ENCODE data around the gene PSME1. TPM values are rescaled to one million over a fixed set of nuclear protein-coding genes. Genes with fewer than 3 reads are reported as not detected.

The PSME1 gene
- total RNA-seq, 1 experiment from 2014 or later, result 160 TPM

GRCh38 chr14:24106672-24107271 lies 29.2 kb upstream of the PSME1 start:
- CTCF ChIA-PET, result interaction anchor here (0.7 kb wide), 1 partner anchor 16 kb away, joined by 11 read pairs; no protein-coding TSS in a partner anchor
- Histone ChIP-seq H3K27ac (ENCODE audit: low read depth, low read length, poor library complexity, severe bottlenecking) (no peak overlapping the region), H3K9me3 (ENCODE audit: low read depth, low read length, poor library complexity, severe bottlenecking) (no peaks in the 10 kb centered on the region), H3K36me3 (ENCODE audit: insufficient read depth, low read length, poor library complexity, severe bottlenecking) (peaks cover 6% of the 10 kb centered on the region), H3K4me1 (ENCODE audit: insufficient read depth, low read length, poor library complexity, severe bottlenecking) (no peaks in the 10 kb centered on the region), H3K27me3 (replicated peaks; ENCODE audit: insufficient read depth, low read depth, low read length, poor library complexity) (no peaks in the 10 kb centered on the region), H3K4me3 (ENCODE audit: low read depth, low read length, poor library complexity, severe bottlenecking) (no peak overlapping the region)
- TF ChIP-seq CTCF (conservative IDR thresholded peaks at IDR 0.05; ENCODE audit: low read depth, low read length), result no peak
- no peak for TF ChIP-seq EZH2 (IDR thresholded peaks at IDR 0.05; ENCODE audit: borderline replicate concordance, low read depth, low read length, poor library complexity, severe bottlenecking)
- POLR2A ChIA-PET (ENCODE audit: low non-redundant PET), result interaction anchor here (1.1 to 1.6 kb wide), 2 partner anchors 8 to 13 kb away, joined by 5 read pairs; partner anchors contain the start of genes DCAF11, NRL and PCK2
- intact Hi-C loops (cut with micrococcal nuclease; ENCODE audit: unreplicated experiment), result loop anchor here (5.0 kb wide), 1 partner anchor 49 kb away; no protein-coding TSS in a partner anchor
- no peak for DNase-seq (ENCODE audit: low spot score)
- no TSS peak for BruUV-seq (replicated peaks)

- no TSS peak for BruUV-seq (replicated peaks)
- Histone ChIP-seq H3K27me3 (replicated peaks; ENCODE audit: insufficient read depth, low read depth, low read length, poor library complexity) (no peaks in the 10 kb centered on the region), H3K36me3 (ENCODE audit: insufficient read depth, low read length, poor library complexity, severe bottlenecking) (no peaks in the 10 kb centered on the region), H3K4me1 (ENCODE audit: insufficient read depth, low read length, poor library complexity, severe bottlenecking) (peaks cover 2% of the 10 kb centered on the region), H3K4me3 (ENCODE audit: low read depth, low read length, poor library complexity, severe bottlenecking) (no peak overlapping the region), H3K9me3 (ENCODE audit: low read depth, low read length, poor library complexity, severe bottlenecking) (no peaks in the 10 kb centered on the region), H3K27ac (ENCODE audit: low read depth, low read length, poor library complexity, severe bottlenecking) (no peak overlapping the region)
- ChIA-PET CTCF (interaction anchor here (0.6 to 2.1 kb wide), 8 partner anchors 14 to 476 kb away, joined by 3 to 57 read pairs (median 4); partner anchors contain the start of genes PCK2 and PSME2), POLR2A (ENCODE audit: low non-redundant PET) (interaction anchor here (0.8 kb wide), 1 partner anchor 14 kb away, joined by 3 read pairs; the partner anchor contains the start of gene PCK2)
- TF ChIP-seq CTCF (conservative IDR thresholded peaks at IDR 0.05; ENCODE audit: low read depth, low read length) (no peak), EZH2 (IDR thresholded peaks at IDR 0.05; ENCODE audit: borderline replicate concordance, low read depth, low read length, poor library complexity, severe bottlenecking) (no peak)
- intact Hi-C loops (cut with micrococcal nuclease; ENCODE audit: unreplicated experiment), result loop anchor here (2.0 to 5.0 kb wide), 2 partner anchors 51 to 94 kb away; no protein-coding TSS in a partner anchor
- DNase-seq (ENCODE audit: low spot score), result no peak
These were observed 27.6 kb upstream of the PSME1 start for GRCh38 chr14:24108336-24108874.

GRCh38 chr14:24110060-24110459 lies 25.9 kb upstream of the PSME1 start:
- intact Hi-C loops (cut with micrococcal nuclease; ENCODE audit: unreplicated experiment), result no loop called here
- H3K36me3 ChIP-seq (ENCODE audit: insufficient read depth, low read length, poor library complexity, severe bottlenecking), result no peaks in the 10 kb centered on the region
- H3K9me3 ChIP-seq (ENCODE audit: low read depth, low read length, poor library complexity, severe bottlenecking), result no peaks in the 10 kb centered on the region
- H3K27me3 ChIP-seq (replicated peaks; ENCODE audit: insufficient read depth, low read depth, low read length, poor library complexity), result no peaks in the 10 kb centered on the region
- H3K27ac ChIP-seq (ENCODE audit: low read depth, low read length, poor library complexity, severe bottlenecking), result no peak overlapping the region
- H3K4me3 ChIP-seq (ENCODE audit: low read depth, low read length, poor library complexity, severe bottlenecking), result no peak overlapping the region
- ChIA-PET CTCF (interaction anchor here (0.7 to 2.1 kb wide), 2 partner anchors 52 to 752 kb away, joined by 3 to 57 read pairs; no protein-coding TSS in a partner anchor), POLR2A (ENCODE audit: low non-redundant PET) (no interaction called here)
- no TSS peak for BruUV-seq (replicated peaks)
- H3K4me1 ChIP-seq (ENCODE audit: insufficient read depth, low read length, poor library complexity, severe bottlenecking), result peaks cover 5% of the 10 kb centered on the region
- TF ChIP-seq EZH2 (IDR thresholded peaks at IDR 0.05; ENCODE audit: borderline replicate concordance, low read depth, low read length, poor library complexity, severe bottlenecking), result no peak
- no peak for TF ChIP-seq CTCF (conservative IDR thresholded peaks at IDR 0.05; ENCODE audit: low read depth, low read length)
- DNase-seq (ENCODE audit: low spot score), result no peak

Data from A673 (cell line).